OCI-LY3 (cell line): ENCODE results near the gene P2RX2.

ENCODE experiments used
- H2AFZ ChIP-seq: fragments of 200-600, 300-600 bp; shearing (Covaris generic); 2 replicates; pipeline ENCODE4 v1.6.0; 2014; ENCODE audit warnings: antibody characterized with exemption, low read depth, low read length
- H3K27ac ChIP-seq: fragments of 200-600, 300-600 bp; sonication (generic); 2 replicates; pipeline ENCODE4 v1.5.1; 2014; ENCODE audit warnings: mild to moderate bottlenecking, low read length, moderate library complexity, mixed read lengths
- H3K27me3 ChIP-seq: fragments of 200-600, 300-600 bp; sonication (generic); 2 replicates; pipeline ENCODE4 v1.6.1; 2014; ENCODE audit warnings: low read depth, low read length, mixed read lengths
- H3K36me3 ChIP-seq: fragments of 200-600, 300-600 bp; sonication (generic); replicated peaks from 2 replicates; pipeline ENCODE3; 2014; ENCODE audit warnings: low read depth, low read length, mixed read lengths
- H3K4me1 ChIP-seq: fragments of 300-600, 200-600 bp; sonication (generic); 2 replicates; pipeline ENCODE4 v1.6.1; 2014; ENCODE audit warnings: low read length, mixed read lengths
- H3K4me2 ChIP-seq: fragments of 200-600, 300-600 bp; sonication (generic); 2 replicates; pipeline ENCODE4 v1.6.1; 2014; ENCODE audit warnings: low read length, mixed read lengths
- H3K4me3 ChIP-seq: fragments of 300-600, 200-600 bp; sonication (generic); 2 replicates; pipeline ENCODE4 v1.5.1; 2014; ENCODE audit warnings: antibody characterized with exemption, mild to moderate bottlenecking, low read length, moderate library complexity
- H3K79me2 ChIP-seq: fragments of 300-600, 200-600 bp; shearing (Covaris generic); 2 replicates; pipeline ENCODE4 v1.6.1; 2014; ENCODE audit warnings: mild to moderate bottlenecking, low read length, mixed read lengths
- H3K9ac ChIP-seq: fragments of 300-600, 200-600 bp; shearing (Covaris generic); 2 replicates; pipeline ENCODE4 v1.6.0; 2014; ENCODE audit warnings: mild to moderate bottlenecking, low read length, moderate library complexity
- H3K9me3 ChIP-seq: fragments of 200-600, 300-600 bp; shearing (Covaris generic); 2 replicates; pipeline ENCODE4 v1.6.1; 2014; ENCODE audit warnings: low read length, mixed read lengths; ENCODE audit not compliant: insufficient read depth
- H4K20me1 ChIP-seq: fragments of 200-600, 300-600 bp; sonication (generic); 2 replicates; pipeline ENCODE4 v1.6.1; 2016; ENCODE audit warnings: low read length, mixed read lengths; ENCODE audit not compliant: insufficient read depth
- EZH2phosphoT487 ChIP-seq: fragments of 200-600 bp; shearing (Covaris generic); IDR thresholded peaks from 2 replicates; pipeline ENCODE4 v1.6.1; 2018; ENCODE audit warnings: antibody characterized with exemption, mixed run types, low read depth
- TF ChIP-seq, protein P1 (sequence below): fragments of 200-600, 300-600 bp; sonication (generic); IDR thresholded peaks from 2 replicates; pipeline ENCODE4 v1.5.1; 2014; ENCODE audit warnings: antibody characterized with exemption, low read length, low read depth

P2RX2 gene

DNA sequence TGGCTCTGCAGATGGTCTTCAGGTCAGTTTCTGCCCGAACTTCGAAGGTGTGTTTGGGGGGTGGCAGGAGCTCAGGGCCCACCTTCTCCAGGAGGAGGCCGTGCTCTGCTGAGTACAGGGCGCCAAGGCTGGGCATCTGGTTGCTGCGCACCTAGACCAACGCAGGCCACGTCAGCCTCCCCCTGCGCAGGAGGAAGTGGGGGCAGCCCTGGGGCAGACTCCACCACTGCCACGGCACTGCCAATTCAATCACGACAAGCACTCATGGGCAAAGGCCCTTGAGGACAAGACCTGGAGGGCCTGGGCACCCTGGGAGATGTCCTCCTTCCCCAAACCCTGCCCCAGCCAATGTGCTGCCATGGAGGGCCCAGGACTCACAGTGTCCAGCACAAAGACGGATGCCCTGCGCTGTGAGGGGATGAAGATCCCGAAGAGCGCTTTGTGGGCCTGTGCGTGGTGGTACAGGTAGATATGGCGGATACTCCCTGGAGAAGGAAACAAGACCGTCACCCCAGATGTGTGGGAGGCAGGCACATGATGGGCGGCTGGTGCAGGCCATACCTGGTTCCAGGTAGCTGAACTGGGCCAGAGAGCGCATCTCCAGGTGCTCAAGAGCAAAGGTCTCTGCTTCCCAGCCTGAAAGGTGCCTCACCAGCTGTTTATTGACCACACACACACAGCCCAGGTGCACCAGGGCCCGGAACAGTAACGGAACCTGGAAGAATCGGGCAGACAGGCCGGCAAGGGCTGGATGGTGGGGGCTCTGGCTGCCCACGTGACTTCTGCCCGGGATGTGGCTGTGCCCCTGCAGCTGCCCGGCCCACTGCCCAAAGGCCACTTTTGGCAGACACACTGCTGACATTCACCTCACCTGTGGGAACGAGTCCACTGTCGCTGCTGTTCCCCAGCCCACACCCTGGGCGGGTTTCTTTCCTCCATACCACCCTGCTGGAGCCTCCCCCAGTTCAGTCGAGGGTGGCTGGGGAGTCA, 24.6 kb downstream of the P2RX2 start:
- no peaks in the 10 kb centered on the region for H3K27me3 ChIP-seq
- TF ChIP-seq EZH2phosphoT487: no peak
- TF ChIP-seq, protein P1, sequence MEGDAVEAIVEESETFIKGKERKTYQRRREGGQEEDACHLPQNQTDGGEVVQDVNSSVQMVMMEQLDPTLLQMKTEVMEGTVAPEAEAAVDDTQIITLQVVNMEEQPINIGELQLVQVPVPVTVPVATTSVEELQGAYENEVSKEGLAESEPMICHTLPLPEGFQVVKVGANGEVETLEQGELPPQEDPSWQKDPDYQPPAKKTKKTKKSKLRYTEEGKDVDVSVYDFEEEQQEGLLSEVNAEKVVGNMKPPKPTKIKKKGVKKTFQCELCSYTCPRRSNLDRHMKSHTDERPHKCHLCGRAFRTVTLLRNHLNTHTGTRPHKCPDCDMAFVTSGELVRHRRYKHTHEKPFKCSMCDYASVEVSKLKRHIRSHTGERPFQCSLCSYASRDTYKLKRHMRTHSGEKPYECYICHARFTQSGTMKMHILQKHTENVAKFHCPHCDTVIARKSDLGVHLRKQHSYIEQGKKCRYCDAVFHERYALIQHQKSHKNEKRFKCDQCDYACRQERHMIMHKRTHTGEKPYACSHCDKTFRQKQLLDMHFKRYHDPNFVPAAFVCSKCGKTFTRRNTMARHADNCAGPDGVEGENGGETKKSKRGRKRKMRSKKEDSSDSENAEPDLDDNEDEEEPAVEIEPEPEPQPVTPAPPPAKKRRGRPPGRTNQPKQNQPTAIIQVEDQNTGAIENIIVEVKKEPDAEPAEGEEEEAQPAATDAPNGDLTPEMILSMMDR: no peak
- no peaks in the 10 kb centered on the region for H3K9me3 ChIP-seq
- H3K4me2 ChIP-seq: no peak overlapping the region
- no peak overlapping the region for H3K4me3 ChIP-seq
- peaks cover 67% of the 10 kb centered on the region for H3K36me3 ChIP-seq
- H3K9ac ChIP-seq: no peak overlapping the region
- no peak overlapping the region for H2AFZ ChIP-seq
- no peaks in the 10 kb centered on the region for H3K4me1 ChIP-seq
- H3K27ac ChIP-seq: no peak overlapping the region
- H4K20me1 ChIP-seq: peaks cover 5% of the 10 kb centered on the region; the same call in 1 of the 2 replicates
- no peaks in the 10 kb centered on the region for H3K79me2 ChIP-seq

DNA sequence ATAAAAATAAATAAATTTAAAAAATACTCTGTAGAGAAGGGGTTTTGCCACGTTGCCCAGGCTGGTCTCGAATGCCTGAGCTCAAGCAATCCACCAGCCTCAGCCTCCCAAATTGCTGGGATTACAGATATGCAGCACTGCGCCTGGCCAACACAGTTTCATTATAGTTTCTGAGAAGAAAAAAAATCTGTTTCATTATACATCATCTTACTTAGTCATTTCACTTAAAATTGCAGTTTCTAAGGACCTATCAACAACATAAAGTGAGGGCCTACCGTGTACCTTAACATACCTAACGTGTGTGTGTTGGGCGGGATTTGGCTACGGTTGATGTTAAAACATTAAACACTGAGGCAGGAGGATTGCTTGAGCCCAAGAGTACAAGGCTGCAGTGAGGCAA, 28.3 kb downstream of the P2RX2 start:
- Histone ChIP-seq H3K27me3 (no peaks in the 10 kb centered on the region), H3K4me3 (no peak overlapping the region), H3K4me1 (no peaks in the 10 kb centered on the region), H3K79me2 (no peaks in the 10 kb centered on the region), H4K20me1 (no peaks in the 10 kb centered on the region), H3K9ac (no peak overlapping the region), H3K9me3 (no peaks in the 10 kb centered on the region), H3K4me2 (no peak overlapping the region), H3K27ac (no peak overlapping the region), H2AFZ (no peak overlapping the region), H3K36me3 (peaks cover 56% of the 10 kb centered on the region)
- no peak for TF ChIP-seq EZH2phosphoT487
- TF ChIP-seq, protein P1: no peak

DNA sequence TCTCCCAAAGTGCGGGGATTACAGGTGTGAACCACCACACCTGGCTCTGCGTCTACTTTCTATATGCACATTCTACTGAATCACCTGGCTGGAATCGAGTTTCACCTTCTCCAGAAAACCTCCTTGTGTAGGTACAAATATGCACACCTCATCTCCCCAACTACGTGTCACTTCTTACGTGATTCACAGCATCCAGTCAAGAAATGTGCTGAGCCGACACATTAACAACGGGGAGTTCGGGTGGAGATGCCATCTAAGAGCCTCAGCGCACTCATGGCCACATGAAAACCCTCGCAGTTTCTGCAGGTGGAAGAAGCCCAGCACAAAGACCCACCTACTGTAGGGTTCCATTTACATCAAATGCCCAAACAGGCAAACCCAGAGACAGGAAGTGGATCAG, 29.3 kb downstream of the P2RX2 start:
- TF ChIP-seq, protein P1: no peak
- TF ChIP-seq EZH2phosphoT487: no peak
- H3K36me3 ChIP-seq: peaks cover 54% of the 10 kb centered on the region
- no peaks in the 10 kb centered on the region for H3K79me2 ChIP-seq

DNA sequence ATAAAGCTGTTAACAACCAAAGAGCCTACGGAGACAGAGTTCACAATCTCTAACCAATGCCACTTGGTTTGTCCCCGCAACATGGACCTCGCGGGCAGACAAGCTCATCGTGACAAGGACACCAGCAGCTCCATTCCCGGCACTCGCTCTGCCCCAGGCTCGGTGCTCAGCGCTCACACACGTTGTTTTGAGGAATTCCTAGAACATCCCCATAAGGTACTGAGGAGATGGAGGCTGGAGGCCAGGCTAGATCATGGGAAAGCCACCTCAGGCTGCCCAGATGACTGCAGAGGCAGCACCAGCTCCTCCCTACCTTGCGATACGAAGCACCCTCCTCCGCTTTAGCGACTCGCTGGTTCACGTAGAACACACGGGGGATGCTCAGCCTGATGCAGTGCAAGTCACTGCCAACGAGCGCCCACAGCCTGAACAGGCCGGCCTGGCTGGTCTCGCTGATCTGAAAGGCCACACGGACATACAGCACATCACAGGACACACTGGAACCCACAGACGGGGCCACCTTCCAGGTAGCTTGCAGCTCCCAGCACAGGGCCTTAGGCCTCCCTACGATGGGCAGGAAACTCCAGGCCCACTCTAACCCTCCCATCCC, 30.1 kb downstream of the P2RX2 start:
- Histone ChIP-seq H3K4me3 (no peak overlapping the region), H2AFZ (no peak overlapping the region), H3K4me1 (no peaks in the 10 kb centered on the region), H3K27ac (no peak overlapping the region), H3K9ac (no peak overlapping the region), H3K36me3 (peaks cover 55% of the 10 kb centered on the region), H4K20me1 (no peaks in the 10 kb centered on the region), H3K79me2 (no peaks in the 10 kb centered on the region), H3K27me3 (no peaks in the 10 kb centered on the region), H3K4me2 (no peak overlapping the region), H3K9me3 (no peaks in the 10 kb centered on the region)
- TF ChIP-seq EZH2phosphoT487: no peak
- TF ChIP-seq, protein P1: no peak

More for the DNA sequence above, 29.3 kb downstream of the P2RX2 start:
- Histone ChIP-seq H2AFZ (no peak overlapping the region), H3K27ac (no peak overlapping the region), H3K9ac (no peak overlapping the region), H3K4me2 (no peak overlapping the region), H3K4me1 (no peaks in the 10 kb centered on the region), H3K9me3 (no peaks in the 10 kb centered on the region), H3K27me3 (no peaks in the 10 kb centered on the region), H3K4me3 (no peak overlapping the region), H4K20me1 (no peaks in the 10 kb centered on the region)
